ENCODE measurements around the gene CYP4A22. TPM values are rescaled to one million over a fixed set of nuclear protein-coding genes. Genes with fewer than 3 reads are reported as not detected.
"Not testable (repeated sequence)": the region's sequence is repeated elsewhere in the genome, so short reads cannot be mapped to it uniquely, and the experiment has no call there.

The CYP4A22 gene
- total and polyA plus RNA-seq, 5 donors from 2014 or later = not detected

DNA sequence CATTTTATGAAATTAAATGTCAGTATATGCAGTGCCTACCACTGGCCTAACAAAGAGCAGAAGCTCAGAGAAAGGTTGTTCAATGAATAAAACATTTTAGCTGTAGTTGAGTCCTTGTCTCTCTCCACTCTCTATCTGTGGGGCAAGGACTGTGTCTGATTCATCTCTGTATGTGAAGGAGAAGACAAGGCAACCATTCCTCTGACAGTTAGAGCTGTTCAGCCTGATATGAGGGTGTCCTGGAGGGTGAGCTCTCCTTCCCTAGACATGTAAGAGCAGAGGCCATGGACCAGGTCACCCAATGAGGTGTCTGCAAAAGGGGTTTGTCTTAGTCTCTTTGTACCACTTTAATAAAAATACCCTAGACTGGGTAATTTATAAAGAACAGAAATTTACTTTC lies 57.1 kb downstream of the CYP4A22 start:
- ATAC-seq (ENCODE audit: low read depth in 2 of 2) = no peak
- Mint-ChIP-seq H3K27ac (no peak overlapping the region), H3K9me3 (peaks cover 0 to 5% (median 0%) of the 10 kb centered on the region in 7 donors), H3K36me3 (no peaks in the 10 kb centered on the region), H3K27me3 (peaks cover 22% of the 10 kb centered on the region), H3K4me1 (peaks cover 0 to 4% (median 2%) of the 10 kb centered on the region in 4 donors), H3K4me3 (no peak overlapping the region)
- no peak for DNase-seq
- Histone ChIP-seq H3K27me3 (ENCODE audit: control insufficient read depth, insufficient read depth, low read length) (peaks cover 2% of the 10 kb centered on the region), H3K36me3 (ENCODE audit: control insufficient read depth, insufficient read depth, low read length) (no peaks in the 10 kb centered on the region), H3K9me3 (ENCODE audit: control insufficient read depth in 2 of 2, low read length in 2 of 2) (no peaks in the 10 kb centered on the region), H3K4me3 (ENCODE audit: low read depth, low read length) (no peak overlapping the region), H3K27ac (ENCODE audit: insufficient read depth, low read length, poor library complexity, severe bottlenecking) (no peak overlapping the region), H3K4me1 (ENCODE audit: control insufficient read depth, insufficient read depth, low read length, poor library complexity, severe bottlenecking) (no peaks in the 10 kb centered on the region)

DNA sequence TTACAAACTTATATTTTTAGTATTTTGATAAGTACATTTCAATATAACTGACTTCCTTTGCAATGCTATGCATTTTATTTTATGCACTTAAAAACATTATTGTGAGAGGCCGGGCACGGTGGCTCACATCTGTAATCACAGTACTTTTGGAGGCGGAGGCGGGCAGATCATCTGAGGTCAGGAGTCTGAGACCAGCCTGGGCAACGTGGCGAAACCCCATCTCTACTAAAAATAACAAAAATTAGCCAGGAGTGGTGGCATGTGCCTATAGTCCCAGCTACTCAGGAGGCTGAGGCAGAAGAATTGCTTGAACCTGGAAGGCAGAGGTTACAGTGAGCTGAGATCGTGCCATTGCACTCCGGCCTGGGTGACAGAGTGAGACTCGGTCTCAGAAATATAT lies 58.7 kb downstream of the CYP4A22 start:
- H3K9me3 ChIP-seq (ENCODE audit: control insufficient read depth in 2 of 2, low read length in 2 of 2); H3K36me3 ChIP-seq (ENCODE audit: control insufficient read depth, insufficient read depth, low read length); H3K4me3 ChIP-seq (ENCODE audit: low read depth, low read length); H3K36me3 Mint-ChIP-seq; H3K4me1 Mint-ChIP-seq; H3K9me3 Mint-ChIP-seq; H3K27me3 ChIP-seq (ENCODE audit: control insufficient read depth, insufficient read depth, low read length); ATAC-seq (ENCODE audit: low read depth in 2 of 2); H3K27ac ChIP-seq (ENCODE audit: insufficient read depth, low read length, poor library complexity, severe bottlenecking); H3K4me3 Mint-ChIP-seq; DNase-seq; H3K4me1 ChIP-seq (ENCODE audit: control insufficient read depth, insufficient read depth, low read length, poor library complexity, severe bottlenecking); H3K27ac Mint-ChIP-seq: not testable (repeated sequence)
- peaks cover 34% of the 10 kb centered on the region for H3K27me3 Mint-ChIP-seq

DNA sequence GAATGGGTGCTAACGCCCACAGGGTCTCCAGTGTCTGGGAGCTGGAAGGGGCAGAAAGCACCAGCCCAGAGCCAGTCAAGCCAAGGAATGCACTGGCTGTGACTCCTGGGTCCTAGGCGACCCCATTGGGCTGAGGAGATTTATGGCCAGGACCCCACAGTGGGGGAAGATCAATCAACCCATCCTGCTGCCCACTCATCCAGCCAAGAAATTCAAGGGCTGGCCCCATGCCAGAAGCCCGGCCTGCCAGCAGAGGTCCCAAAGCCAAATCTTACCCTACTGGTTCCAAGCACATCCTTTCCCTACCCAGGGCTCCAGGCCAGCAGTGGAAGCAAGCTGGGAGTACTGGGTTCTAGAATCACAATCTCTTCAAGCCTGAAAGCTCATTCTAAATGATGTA lies 59.4 kb downstream of the CYP4A22 start:
- Mint-ChIP-seq H3K4me3 (no peak overlapping the region), H3K27me3 (peaks cover 34% of the 10 kb centered on the region), H3K9me3 (peaks cover 0 to 5% (median 0%) of the 10 kb centered on the region in 7 donors), H3K27ac (no peak overlapping the region), H3K4me1 (peaks cover 0 to 4% (median 2%) of the 10 kb centered on the region in 4 donors), H3K36me3 (no peaks in the 10 kb centered on the region)
- no peaks in the 10 kb centered on the region for H3K36me3 ChIP-seq (ENCODE audit: control insufficient read depth, insufficient read depth, low read length)
- H3K9me3 ChIP-seq (ENCODE audit: control insufficient read depth in 2 of 2, low read length in 2 of 2) = no peaks in the 10 kb centered on the region
- H3K27me3 ChIP-seq (ENCODE audit: control insufficient read depth, insufficient read depth, low read length) = peaks cover 10% of the 10 kb centered on the region
- no peaks in the 10 kb centered on the region for H3K4me1 ChIP-seq (ENCODE audit: control insufficient read depth, insufficient read depth, low read length, poor library complexity, severe bottlenecking)
- H3K4me3 ChIP-seq (ENCODE audit: low read depth, low read length) = no peak overlapping the region
- no peak for ATAC-seq (ENCODE audit: low read depth in 2 of 2)
- H3K27ac ChIP-seq (ENCODE audit: insufficient read depth, low read length, poor library complexity, severe bottlenecking) = no peak overlapping the region
- no peak for DNase-seq

GRCh38 chr1:47198214-47198613 lies 61.0 kb downstream of the CYP4A22 start:
- Mint-ChIP-seq H3K9me3 (peaks cover 0 to 5% (median 0%) of the 10 kb centered on the region in 7 donors), H3K4me1 (peaks cover 0 to 4% (median 2%) of the 10 kb centered on the region in 4 donors), H3K4me3 (no peak overlapping the region), H3K36me3 (no peaks in the 10 kb centered on the region), H3K27me3 (peaks cover 29% of the 10 kb centered on the region), H3K27ac (peak overlapping the region in 2 of 3 donors; percentile 5 to 21)
- Histone ChIP-seq H3K27me3 (ENCODE audit: control insufficient read depth, insufficient read depth, low read length) (peaks cover 13% of the 10 kb centered on the region), H3K27ac (ENCODE audit: insufficient read depth, low read length, poor library complexity, severe bottlenecking) (no peak overlapping the region), H3K4me3 (ENCODE audit: low read depth, low read length) (no peak overlapping the region), H3K4me1 (ENCODE audit: control insufficient read depth, insufficient read depth, low read length, poor library complexity, severe bottlenecking) (no peaks in the 10 kb centered on the region), H3K9me3 (ENCODE audit: control insufficient read depth in 2 of 2, low read length in 2 of 2) (no peaks in the 10 kb centered on the region), H3K36me3 (ENCODE audit: control insufficient read depth, insufficient read depth, low read length) (no peaks in the 10 kb centered on the region)
- DNase-seq = no peak
- no peak for ATAC-seq (ENCODE audit: low read depth in 2 of 2)

Other genes starting within 250 kb of the CYP4A22 start
- not detected for gene CYP4A11, start 196.0 kb upstream of the CYP4A22 start, total RNA-seq
- gene CYP4A11, start 196.0 kb upstream of the CYP4A22 start, polyA plus RNA-seq = not detected
- not detected for gene CYP4X1, start 113.8 kb upstream of the CYP4A22 start, total RNA-seq
- not detected for gene CYP4X1, start 113.8 kb upstream of the CYP4A22 start, polyA plus RNA-seq
- gene CYP4Z1, start 70.2 kb upstream of the CYP4A22 start, total RNA-seq = not detected
- gene CYP4Z1, start 70.2 kb upstream of the CYP4A22 start, polyA plus RNA-seq = not detected
- gene PDZK1IP1, start 52.6 kb downstream of the CYP4A22 start, total RNA-seq = 0.94 TPM
- not detected for gene PDZK1IP1, start 52.6 kb downstream of the CYP4A22 start, polyA plus RNA-seq
- gene TAL1, start 94.8 kb downstream of the CYP4A22 start, total RNA-seq = 4.4 TPM
- gene TAL1, start 94.8 kb downstream of the CYP4A22 start, polyA plus RNA-seq = not detected
- gene STIL, start 176.7 kb downstream of the CYP4A22 start, total RNA-seq = 5.1 TPM
- gene STIL, start 176.7 kb downstream of the CYP4A22 start, polyA plus RNA-seq = 1 to 10 TPM in 1 of 4 donors, under 1 TPM in 3; 0.64 to 1.8 (median 0.92) TPM
- gene CMPK1, start 196.3 kb downstream of the CYP4A22 start, total RNA-seq = 94.4 TPM
- 100 to 1,000 TPM; 140 to 156 (median 148) TPM for gene CMPK1, start 196.3 kb downstream of the CYP4A22 start, polyA plus RNA-seq